ENCODE data around the gene IWS1.
"Not testable (repeated sequence)": the region's sequence is repeated elsewhere in the genome, so short reads cannot be mapped to it uniquely, and the experiment has no call there.

The IWS1 gene

DNA sequence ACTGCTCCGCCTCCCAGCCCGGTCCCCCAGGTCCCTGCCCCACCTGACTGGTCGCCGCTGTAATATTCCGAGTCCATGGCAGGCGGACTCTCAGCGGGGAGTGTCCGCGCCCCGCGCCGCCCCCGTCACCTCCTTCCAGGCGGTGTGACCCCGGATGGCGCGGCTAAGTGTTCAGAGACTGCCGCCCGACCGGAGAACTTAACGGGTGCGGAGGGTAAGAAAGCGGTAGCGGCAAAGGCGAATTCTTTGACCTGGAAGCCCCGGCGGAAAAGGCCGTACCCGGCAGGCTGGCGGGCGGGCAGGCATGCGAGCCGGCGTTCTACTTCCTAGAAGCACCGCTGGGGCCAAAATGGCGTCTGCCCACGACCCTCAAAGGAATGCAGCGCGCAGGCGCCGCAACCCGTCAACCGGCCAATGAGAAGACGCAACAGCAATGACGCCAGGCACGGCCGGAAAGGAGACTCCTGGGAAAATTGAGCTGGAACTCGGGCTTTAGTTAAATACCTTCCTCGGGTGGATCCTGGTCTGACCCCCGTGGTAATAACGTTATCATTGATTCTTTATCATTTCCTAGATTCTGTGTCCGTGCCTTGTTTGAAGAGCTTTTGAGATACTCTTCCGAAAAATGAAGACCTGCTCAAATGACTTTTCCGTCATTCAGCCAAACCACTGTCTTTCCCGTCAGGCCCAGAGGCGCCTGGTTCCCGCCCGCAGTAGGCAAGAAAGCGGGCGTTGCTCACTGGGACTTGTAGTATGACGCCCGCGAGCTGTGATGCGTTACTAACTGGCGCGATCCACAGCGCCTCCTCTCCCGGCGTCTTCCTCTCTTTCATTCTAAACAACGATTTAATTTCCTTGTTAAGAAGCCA lies at the start of gene IWS1:
IWS1 (minus strand) TSS at position 358 of the 869 bp plus-strand sequence; CDS start at position 77, 281 bp downstream.
- DNase-seq = peak; percentile 89

GRCh38 chr2:127575941-127576432 lies 49.7 kb upstream of the IWS1 start:
- no peak for DNase-seq

- DNase-seq = no peak
These were observed 49.0 kb upstream of the IWS1 start for GRCh38 chr2:127575185-127575765.

- DNase-seq = no peak
These were observed 48.4 kb upstream of the IWS1 start for GRCh38 chr2:127574656-127575055.

GRCh38 chr2:127573771-127574170 lies 47.5 kb upstream of the IWS1 start:
- no peak for DNase-seq

- no peak for DNase-seq
These were observed 47.0 kb upstream of the IWS1 start for GRCh38 chr2:127573298-127573697.

DNA sequence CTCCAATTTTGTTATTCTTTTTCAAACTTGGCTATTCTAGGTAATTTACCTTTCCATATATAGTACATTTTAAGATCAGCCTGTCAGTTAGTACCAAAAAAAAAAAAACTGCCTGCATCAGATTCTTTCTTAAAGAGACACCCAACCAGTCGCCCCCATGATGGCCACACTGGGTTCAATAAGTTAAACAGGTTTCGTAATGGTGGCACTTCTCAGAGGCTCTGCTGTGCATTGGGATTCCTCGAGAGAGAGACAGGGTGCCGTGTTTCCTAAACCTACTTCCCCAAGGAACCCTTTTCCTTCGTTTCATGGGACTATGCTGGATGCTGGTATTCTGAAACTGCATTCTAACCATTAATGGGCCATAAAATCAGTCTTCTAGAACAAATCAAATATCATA lies 46.6 kb upstream of the IWS1 start:
- no peak for DNase-seq

GRCh38 chr2:127572352-127572751 lies 46.1 kb upstream of the IWS1 start:
- not testable (repeated sequence) for DNase-seq

DNA sequence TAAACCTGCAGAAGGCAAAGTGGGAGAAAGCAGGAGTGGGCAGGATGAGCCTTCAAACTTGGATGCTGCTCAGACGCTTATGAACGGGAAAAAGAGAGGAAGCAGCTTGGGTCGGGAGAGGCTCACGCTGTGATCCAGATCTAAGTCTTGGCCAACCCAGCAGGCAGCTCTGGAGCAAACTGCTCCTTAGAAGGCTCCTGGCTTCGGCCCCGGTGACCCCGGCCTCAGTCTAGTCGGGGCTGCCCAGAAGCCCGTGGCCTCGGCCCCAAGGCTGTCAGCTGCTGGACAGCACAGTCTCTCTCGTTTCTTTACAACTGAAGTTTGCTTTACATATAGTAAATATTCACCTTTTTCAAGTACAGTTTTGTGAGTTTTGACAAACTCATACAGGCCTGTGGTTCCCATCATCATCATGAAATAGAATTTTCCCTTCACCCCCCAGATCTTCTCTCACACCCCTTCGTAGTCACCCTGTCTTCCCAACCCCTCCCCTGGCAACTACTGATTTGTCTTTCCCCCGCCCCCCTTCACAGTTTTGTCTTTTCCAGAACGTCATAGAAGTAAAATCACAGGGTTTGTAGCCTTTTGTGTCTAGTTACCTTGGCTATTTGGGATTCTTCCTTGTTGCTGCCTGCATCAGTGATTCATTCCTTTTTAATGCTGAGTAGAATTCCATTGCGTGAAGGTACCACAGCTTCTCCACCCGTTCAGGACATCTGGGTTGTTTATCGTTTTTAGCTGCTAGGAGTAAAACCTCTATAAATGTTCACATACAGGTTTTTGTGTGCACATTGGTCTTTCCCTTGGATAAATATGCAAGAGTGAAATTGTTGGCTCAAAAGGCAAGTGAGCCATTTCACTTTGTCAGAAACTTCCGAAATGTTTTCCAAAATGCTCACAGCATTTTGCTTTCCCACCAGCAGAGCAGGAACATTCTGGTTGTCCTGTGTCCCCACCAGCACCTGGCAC lies 44.3 kb upstream of the IWS1 start:
- no peak for DNase-seq

- DNase-seq = no peak
These were observed 43.4 kb upstream of the IWS1 start for GRCh38 chr2:127569666-127570065.

- DNase-seq = no peak
These were observed 41.8 kb upstream of the IWS1 start for GRCh38 chr2:127568128-127568527.

GRCh38 chr2:127567351-127567854 lies 41.1 kb upstream of the IWS1 start:
- no peak for DNase-seq

- DNase-seq = no peak
These were observed 40.3 kb upstream of the IWS1 start for GRCh38 chr2:127566576-127566975.

- DNase-seq = no peak
These were observed 39.8 kb upstream of the IWS1 start for GRCh38 chr2:127566139-127566417.

DNA sequence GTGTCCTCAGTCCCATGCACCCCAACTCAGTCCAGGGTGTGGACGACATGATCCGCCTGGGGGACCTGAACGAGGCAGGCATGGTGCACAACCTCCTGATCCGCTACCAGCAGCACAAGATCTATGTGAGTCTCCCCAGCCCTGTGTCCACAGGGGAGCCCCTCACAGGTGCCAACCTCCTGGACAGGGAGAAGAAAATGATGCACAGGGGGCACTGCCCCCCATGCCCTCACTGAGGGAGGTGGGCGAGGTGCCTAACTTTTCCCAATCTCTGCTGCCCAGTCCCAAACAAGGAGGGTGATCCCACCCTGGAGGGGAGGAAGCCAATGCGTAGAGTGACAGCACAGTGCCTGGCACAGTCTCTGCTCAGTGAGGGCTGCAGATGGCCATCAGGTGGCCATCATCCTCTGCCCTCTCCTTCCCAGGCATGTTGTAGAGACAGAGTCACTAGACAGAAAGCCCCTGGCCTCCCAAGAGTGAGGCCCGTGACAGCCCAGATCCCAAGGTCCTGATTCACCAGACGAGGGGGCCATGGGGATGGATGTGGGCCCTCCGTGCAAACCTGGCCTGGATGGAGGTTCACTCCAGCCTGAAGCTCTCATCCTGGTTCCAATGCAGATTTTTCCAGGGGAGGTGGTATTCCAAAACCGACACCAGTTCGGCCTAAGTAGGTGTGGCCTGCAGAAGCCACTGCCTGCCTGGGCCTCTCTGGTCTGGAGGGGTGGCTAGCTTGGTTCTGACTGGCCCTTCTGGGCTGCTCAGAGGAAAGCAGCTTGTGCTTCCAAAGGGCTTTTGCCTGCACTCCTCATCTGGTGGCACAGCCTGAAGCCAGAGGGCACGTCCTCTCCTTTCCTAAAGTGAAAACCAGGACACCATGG lies 39.2 kb upstream of the IWS1 start:
- no peak for DNase-seq

GRCh38 chr2:127564429-127565260 lies 38.4 kb upstream of the IWS1 start:
- DNase-seq = no peak

- DNase-seq = no peak
These were observed 37.5 kb upstream of the IWS1 start for GRCh38 chr2:127563458-127564428.

DNA sequence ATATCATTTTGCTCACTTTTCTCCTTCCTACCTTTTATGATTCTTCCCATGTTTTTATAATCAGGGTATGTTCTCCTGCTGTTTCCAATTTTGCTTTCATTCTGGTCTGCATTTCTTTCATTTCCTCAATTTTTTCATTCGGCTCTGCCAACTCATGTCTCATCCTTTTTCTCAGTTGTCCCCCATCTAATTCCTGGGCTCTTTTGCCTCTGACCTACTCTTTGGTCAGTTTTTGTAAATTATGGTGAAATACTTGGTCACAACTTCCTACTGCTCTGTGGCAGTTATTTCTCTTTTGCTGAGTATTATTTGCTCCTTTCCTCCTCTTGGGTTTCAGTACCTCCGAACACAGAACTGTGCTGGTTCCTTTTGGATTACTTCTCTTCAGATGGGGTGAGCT lies 36.6 kb upstream of the IWS1 start:
- no peak for DNase-seq

DNA sequence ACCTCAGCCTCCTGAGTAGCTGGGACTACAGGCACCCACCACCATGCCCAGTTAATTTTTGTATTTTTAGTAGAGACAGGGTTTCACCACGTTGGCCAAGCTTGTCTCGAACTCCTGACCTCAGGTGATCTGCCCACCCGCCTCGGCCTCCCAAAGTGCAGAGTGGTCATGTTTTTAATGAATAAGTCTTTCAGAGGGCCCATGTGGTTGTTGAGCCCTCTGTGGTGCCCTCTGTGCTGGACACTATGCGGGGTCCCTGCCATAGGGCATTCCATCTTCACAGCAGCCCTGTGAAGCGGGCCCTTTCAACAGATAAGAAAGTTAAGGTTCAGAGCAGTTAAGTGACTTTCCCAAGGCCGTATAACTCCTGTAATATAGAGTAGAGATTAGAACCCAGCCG lies 35.1 kb upstream of the IWS1 start:
- no peak for DNase-seq

DNA sequence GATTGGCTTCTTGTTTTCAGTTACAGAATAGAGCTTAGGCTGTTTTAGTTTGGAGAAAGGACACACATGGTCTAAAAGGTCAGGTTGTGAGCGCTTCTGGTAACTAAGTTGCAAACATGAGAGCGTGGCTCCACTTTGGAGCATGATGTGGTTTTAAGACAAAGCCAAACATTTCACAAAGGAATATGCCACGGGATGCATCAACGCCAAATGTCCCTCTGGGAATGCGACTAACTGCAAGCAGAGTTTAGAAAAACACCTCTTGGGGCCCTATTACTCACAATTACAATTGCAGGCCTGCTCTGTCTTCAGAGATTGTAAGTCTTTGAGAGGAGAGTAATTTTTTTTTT lies 34.6 kb upstream of the IWS1 start:
- no peak for DNase-seq
